Fibroblast of pulmonary artery (primary cell): ENCODE results near the gene LILRB5.
A peak's percentile ranks its signal among the peaks of the same experiment; 100 is the strongest.
"Not testable (repeated sequence)": the region's sequence is repeated elsewhere in the genome, so short reads cannot be mapped to it uniquely, and the experiment has no call there.

Source experiments
- DNase-seq: peaks from one replicate; pipeline ENCODE4 v3.0.0-alpha.2; 2010; ENCODE audit warnings: low read depth
- H3K4me3 ChIP-seq: replicated peaks from 2 replicates; pipeline ENCODE4 v1.5.1; 2011; ENCODE audit warnings: low read depth, mild to moderate bottlenecking, control low read depth, low read length, moderate library complexity
- TF ChIP-seq, protein P1 (sequence below): IDR thresholded peaks from 2 replicates; pipeline ENCODE4 v1.5.1; 2011; ENCODE audit warnings: mild to moderate bottlenecking, control low read depth, low read length, inconsistent platforms; ENCODE audit errors: missing control alignments

The LILRB5 gene

DNA sequence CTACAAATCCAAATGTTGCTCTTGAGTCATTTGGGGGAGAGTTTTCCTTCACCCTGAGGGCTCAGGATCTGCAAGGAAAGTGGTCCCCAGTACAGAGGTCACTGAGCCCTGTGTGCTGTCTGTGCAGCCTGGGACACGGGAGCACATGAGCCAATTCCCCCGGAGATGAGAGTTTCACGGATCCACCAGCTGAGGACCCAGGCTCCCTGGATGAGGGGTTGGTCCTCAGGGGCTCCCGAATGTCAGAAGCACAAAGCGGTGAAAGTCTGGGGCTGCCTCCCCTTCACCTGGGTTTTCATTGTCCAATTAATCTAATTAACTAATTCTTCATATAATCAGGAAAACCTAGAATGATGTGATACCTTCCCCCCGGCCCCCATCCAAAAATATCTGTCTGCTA is 37.5 kb upstream of the LILRB5 start:
- no peak for DNase-seq
- TF ChIP-seq, protein P1, sequence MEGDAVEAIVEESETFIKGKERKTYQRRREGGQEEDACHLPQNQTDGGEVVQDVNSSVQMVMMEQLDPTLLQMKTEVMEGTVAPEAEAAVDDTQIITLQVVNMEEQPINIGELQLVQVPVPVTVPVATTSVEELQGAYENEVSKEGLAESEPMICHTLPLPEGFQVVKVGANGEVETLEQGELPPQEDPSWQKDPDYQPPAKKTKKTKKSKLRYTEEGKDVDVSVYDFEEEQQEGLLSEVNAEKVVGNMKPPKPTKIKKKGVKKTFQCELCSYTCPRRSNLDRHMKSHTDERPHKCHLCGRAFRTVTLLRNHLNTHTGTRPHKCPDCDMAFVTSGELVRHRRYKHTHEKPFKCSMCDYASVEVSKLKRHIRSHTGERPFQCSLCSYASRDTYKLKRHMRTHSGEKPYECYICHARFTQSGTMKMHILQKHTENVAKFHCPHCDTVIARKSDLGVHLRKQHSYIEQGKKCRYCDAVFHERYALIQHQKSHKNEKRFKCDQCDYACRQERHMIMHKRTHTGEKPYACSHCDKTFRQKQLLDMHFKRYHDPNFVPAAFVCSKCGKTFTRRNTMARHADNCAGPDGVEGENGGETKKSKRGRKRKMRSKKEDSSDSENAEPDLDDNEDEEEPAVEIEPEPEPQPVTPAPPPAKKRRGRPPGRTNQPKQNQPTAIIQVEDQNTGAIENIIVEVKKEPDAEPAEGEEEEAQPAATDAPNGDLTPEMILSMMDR, result no peak
- no peak overlapping the region for H3K4me3 ChIP-seq

DNA sequence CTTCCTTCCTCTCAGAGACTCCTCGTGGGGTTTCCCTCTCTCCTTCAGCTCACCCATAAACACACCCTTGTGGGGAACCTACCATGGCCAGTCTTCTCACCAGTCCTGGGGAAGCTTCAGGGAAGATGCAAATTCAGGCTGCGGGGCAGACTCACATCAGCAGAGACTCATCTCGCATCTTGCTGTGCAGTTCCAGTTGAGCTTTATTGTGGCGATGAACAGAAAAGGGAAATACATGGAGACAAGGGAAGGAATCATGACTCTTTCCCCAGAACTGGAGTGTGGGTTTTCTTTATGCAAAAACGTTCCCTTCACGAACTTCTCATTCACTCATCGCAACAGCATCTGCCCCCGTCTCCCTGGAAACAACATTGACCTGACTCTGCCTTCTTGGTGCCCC is 32.1 kb upstream of the LILRB5 start:
- DNase-seq, H3K4me3 ChIP-seq: not testable (repeated sequence)

DNA sequence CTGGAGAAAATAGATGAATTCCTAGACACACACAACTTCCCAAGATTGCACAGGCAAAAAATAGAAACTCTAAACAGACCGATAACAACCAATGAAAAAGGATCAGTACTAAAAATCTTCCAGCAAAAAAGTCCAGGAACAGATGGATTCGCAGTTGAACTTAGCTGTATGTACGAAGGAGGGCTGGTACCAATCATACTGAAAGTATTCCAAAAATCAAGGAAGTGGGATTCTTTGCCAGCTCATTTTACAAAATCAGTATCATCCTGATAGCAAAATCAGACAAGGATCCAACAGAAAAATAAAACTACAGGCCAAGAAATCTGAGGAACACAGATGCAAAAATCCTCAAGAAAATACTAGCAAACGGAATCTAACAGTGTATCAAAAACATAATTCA is 30.4 kb upstream of the LILRB5 start:
- DNase-seq, result peak; percentile 4
- TF ChIP-seq, protein P1, result no peak
- H3K4me3 ChIP-seq, result no peak overlapping the region

DNA sequence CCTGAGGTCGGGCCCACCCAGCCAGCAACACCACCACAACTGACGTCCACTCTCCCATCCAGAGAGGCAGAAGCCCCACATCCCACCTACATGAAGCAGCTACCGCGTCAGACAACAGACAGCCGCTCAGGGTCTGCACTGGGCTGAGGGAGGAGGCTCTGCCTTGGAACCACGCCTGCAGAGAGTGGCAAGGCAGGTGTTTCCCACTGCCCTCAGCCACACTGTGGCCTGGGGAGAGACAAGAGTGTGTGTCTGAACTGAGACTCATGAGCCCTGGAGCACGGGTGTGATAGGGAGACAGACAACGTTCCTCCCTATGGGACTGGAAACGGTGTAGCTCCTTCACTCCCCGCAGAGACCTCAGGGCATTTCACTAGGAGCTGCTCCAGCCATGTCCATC is 29.2 kb upstream of the LILRB5 start:
- not testable (repeated sequence) for H3K4me3 ChIP-seq, DNase-seq

DNA sequence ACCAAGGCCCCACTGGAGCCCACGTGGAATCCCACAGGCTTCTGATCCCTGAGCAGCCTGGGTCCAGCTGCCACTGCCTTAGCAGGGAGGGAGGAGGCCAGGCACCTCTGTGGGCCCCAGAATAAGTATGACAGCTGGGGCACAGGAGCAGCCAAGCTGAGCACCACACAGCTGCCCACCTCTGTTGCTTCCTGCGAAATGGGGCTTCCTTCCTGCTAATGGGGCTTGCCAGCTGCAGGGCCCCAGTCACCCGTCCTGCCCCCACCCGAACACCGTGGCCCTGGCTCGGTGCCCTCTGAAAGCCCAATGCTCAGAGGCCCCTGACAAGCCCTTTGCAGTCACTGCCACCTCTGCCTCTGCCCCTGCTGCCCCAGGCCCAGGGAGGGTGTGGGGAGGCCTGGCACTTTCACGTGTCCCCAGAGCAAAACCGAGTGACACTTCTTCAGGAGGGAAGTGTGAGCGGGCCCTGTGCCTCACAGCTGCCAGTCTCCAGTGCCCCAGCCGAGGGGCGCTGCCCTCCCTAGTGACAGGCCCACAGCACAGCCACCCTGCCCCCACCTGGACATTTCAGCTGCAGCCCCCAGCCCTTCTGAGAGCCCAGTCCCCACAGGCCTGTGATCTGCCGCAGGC is 28.5 kb upstream of the LILRB5 start:
- H3K4me3 ChIP-seq, DNase-seq: not testable (repeated sequence)

DNA sequence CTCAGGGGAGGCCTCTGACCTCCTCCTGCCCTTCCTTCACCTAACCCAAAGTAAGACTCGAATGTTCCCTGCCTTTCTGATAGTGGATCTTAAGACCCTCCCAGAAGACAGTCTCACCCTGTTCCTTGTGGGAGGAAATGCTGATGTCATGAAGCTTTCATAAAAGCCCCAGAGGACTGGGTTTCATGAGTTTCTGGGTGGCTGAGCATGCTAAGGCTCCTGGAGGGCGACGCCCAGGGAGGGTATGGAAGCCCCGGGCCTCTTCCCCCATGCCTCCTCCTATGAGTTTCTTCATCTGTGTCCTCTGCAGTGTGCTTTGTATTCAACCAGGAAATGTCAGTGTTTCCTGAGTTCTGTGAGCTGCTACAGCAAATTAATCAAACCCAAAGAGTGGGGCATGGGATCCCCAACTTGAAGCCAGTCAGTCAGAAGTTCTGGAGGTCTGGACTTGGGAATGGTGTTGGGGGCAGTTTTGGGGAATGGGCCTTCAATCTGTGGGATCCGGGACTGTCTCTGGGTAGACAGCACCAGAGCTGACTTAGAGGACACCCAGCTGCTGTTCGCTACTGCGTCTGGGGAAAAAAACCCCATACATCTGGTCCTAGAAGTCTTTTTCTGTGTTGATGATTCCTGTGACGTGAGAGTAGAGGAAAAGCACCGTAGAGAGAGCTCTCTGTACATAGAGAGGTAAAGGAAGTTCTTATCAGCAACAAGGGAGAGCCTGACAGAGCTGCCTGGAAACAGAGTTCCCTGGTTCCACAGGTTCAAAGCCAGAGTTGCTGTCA is 25.8 kb upstream of the LILRB5 start:
- no peak overlapping the region for H3K4me3 ChIP-seq
- TF ChIP-seq, protein P1, result no peak
- no peak for DNase-seq

DNA sequence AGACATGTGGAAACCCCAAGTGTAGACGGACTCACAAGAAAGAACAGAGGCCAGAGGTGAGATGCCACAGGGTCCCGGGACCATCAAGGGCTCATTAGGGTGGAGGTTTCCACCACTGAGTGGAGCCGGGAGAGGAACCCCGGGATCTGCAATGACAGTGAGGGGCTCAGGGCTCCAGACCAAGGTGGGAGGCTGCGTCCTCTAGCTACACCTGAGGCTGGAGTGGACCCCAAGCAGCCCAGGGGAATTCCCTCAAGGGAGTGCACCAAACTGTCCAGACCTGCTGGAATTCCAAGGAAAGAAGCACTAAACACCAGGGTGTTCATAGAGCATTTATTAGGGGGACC is 24.6 kb upstream of the LILRB5 start:
- not testable (repeated sequence) for DNase-seq, H3K4me3 ChIP-seq

DNA sequence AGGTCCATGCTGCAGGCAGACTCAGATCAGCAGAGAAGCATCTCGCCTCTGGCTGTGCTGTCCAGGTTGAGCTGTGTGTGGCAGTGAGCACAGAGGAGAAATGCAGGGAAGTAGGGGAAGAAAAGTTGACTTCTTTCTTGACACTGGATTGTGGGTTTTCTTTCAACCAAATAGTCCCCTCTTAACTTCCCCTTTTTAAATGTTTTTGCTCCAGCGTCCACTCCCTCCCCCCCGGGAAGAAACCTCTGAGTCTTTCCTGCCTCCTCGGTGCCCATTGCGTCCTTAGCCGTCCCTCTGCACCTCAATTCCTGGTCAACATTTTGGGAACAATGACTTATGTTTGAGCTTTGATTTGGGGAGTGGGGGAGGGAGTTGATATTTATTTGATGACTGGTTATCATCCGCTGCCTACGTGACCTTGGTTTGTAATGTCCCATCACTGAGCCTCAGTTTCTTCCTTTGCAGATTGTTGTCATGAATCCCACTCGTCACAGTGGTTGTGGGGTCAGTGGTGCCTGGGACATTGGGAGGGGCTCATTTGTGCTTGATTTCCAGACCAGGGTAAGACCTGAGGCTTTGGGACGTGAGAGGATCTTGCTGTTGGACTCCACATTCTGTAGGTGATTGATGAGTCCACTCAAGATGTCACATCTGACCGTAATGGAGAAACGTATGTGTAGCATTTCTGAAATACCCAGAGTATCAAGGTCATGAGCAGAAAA is 24.1 kb upstream of the LILRB5 start, which contains the start of gene LILRB2:
Gene LILRB2, minus strand, starts transcription at position 104 of the 722 bp plus-strand sequence. CDS start 614 bp downstream, outside the sequence.
- DNase-seq, result no peak
- TF ChIP-seq, protein P1, result no peak
- no peak within 1 kb of the TSS for H3K4me3 ChIP-seq

DNA sequence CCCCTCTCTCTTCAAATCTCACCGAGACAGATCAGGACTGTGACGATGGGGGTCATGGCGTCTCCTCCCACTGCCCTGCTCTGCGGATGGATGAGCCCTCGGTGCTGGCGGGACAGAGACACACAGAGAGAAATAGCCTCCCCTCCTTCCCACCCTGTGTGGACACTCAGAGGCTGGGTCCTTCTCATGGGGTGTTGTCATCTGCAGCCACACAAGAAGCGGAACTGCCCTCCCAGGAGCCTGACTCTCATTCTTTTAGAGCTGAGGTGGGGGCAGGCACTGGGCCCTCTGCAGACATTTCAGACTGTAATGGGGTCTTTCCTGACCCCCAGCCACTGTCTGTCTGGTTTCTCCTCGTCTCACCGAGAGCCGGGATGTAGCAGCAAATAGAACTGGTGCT is 23.4 kb upstream of the LILRB5 start:
- H3K4me3 ChIP-seq, DNase-seq: not testable (repeated sequence)

DNA sequence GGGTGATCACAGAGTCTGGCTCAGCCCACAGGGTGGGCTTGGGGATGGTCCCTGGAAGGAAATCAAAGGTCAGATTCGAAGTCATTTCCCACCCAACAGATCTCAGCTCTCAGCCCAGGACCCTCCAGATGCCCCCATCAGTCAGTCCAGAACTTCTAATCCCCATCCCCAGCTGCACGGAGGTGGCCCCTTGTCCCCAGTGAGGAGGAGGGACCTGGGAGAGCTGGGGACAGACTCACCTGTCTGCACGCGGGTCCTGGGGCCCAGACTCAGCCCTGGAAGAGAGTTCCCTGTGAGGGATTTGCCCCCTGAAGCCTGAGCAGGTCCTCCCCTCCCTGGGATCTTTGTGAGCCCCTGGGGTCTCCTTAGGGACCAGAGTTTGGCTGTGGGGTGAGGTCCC is 23.0 kb upstream of the LILRB5 start:
- DNase-seq, H3K4me3 ChIP-seq: not testable (repeated sequence)
